Measurements from ENCODE around the gene PRKCE.

PRKCE gene

GRCh38 chr2:45980161-45980865 lies 328.8 kb downstream of the PRKCE start:
- H3K4me3 ChIP-seq (ENCODE audit: low read length): no peak overlapping the region
- TF ChIP-seq, protein P1, sequence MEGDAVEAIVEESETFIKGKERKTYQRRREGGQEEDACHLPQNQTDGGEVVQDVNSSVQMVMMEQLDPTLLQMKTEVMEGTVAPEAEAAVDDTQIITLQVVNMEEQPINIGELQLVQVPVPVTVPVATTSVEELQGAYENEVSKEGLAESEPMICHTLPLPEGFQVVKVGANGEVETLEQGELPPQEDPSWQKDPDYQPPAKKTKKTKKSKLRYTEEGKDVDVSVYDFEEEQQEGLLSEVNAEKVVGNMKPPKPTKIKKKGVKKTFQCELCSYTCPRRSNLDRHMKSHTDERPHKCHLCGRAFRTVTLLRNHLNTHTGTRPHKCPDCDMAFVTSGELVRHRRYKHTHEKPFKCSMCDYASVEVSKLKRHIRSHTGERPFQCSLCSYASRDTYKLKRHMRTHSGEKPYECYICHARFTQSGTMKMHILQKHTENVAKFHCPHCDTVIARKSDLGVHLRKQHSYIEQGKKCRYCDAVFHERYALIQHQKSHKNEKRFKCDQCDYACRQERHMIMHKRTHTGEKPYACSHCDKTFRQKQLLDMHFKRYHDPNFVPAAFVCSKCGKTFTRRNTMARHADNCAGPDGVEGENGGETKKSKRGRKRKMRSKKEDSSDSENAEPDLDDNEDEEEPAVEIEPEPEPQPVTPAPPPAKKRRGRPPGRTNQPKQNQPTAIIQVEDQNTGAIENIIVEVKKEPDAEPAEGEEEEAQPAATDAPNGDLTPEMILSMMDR (conservative IDR thresholded peaks at IDR 0.05; ENCODE audit: low read depth, low read length): no peak
- DNase-seq (ENCODE audit: low read depth): no peak

DNA sequence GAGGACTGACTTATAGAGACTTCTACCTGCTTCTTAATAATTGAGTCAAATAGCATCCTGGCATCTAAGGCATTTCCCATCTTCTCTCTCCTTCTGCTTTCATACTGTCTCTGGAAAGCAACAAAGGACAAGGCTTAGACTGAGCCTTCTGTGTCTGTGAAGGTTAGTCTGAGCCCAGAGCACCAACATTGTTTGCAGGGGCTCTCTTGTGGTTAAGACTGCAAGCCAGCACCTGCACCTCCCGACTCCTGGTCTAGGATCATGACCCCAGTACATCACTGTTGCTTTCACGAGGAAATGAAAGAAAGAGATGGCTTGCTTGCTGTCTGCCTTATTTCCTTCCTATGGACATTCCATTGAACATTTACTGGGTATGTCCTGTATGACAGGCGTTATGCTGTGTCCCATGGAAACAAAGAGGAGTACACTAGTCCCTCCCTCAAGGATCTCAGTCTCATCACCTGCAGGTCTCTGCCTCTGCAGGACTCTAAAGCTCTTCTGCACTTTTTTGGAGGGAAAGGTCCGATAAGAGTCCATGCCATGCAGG lies 330.0 kb downstream of the PRKCE start:
- TF ChIP-seq, protein P1 (conservative IDR thresholded peaks at IDR 0.05; ENCODE audit: low read depth, low read length): no peak
- no peak overlapping the region for H3K4me3 ChIP-seq (ENCODE audit: low read length)
- no peak for DNase-seq (ENCODE audit: low read depth)

- no peak overlapping the region for H3K4me3 ChIP-seq (ENCODE audit: low read length)
- DNase-seq (ENCODE audit: low read depth): no peak
- TF ChIP-seq, protein P1 (conservative IDR thresholded peaks at IDR 0.05; ENCODE audit: low read depth, low read length): no peak
These were observed 330.6 kb downstream of the PRKCE start for GRCh38 chr2:45982096-45982495.

DNA sequence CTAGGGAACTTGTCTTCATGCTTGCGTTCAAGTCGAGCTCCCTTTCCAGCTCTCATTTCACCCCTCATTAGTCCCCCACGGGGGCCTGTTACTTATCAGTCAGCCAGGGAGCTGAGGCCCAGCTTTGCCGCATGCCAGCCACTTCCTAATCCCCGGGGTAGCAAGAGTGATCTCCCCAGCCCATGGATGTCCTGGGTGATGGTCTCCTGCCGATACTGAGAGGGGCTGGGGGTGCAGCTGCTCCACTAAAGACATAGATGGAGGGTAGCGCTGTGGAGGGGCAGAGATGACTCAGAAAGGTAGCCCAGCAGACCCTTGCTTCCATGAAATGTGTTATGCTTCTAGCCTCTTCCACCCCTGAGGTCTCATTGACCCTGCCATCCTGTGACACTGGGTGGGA lies 331.7 kb downstream of the PRKCE start:
- TF ChIP-seq, protein P1 (conservative IDR thresholded peaks at IDR 0.05; ENCODE audit: low read depth, low read length): no peak
- no peak for DNase-seq (ENCODE audit: low read depth)
- H3K4me3 ChIP-seq (ENCODE audit: low read length): no peak overlapping the region

DNA sequence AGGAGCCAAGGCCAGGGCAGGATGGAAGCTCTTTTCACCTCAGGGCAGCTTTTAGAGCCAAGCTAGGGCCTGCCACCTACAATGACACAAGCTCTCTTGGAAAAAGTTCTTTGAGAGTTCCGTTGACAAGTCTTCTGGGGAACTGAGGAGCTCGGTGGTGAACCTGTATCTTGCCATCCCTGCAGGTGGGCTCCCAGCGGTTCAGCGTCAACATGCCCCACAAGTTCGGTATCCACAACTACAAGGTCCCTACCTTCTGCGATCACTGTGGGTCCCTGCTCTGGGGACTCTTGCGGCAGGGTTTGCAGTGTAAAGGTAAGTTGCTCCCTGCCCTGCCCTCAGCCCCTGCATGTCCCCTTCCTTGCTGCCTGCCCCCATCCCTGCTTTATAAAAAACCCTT lies 332.9 kb downstream of the PRKCE start:
- TF ChIP-seq, protein P1 (conservative IDR thresholded peaks at IDR 0.05; ENCODE audit: low read depth, low read length): no peak
- H3K4me3 ChIP-seq (ENCODE audit: low read length): no peak overlapping the region
- DNase-seq (ENCODE audit: low read depth): no peak

- TF ChIP-seq, protein P1 (conservative IDR thresholded peaks at IDR 0.05; ENCODE audit: low read depth, low read length): no peak
- DNase-seq (ENCODE audit: low read depth): no peak
- H3K4me3 ChIP-seq (ENCODE audit: low read length): no peak overlapping the region
These were observed 333.5 kb downstream of the PRKCE start for GRCh38 chr2:45984896-45985473.

DNA sequence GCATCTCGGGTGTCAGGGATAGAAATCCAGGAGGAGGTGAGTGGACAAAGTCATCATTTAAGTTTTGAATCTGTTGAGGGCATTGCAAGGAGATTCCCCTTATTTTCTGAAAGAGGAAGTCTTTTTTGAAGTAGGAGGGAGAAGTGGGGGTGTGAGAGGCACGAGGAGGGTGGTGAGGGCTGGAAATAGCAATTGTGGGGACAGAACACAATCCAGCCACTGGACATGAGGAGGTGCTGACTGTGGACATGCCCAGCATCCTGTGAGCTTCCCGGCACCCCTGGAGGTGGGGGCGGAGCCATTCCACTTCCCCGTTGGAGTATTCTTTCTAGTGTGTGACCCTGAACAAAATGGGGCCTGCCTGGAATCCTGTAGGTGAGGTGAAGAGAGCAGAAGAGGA lies 335.0 kb downstream of the PRKCE start:
- no peak overlapping the region for H3K4me3 ChIP-seq (ENCODE audit: low read length)
- TF ChIP-seq, protein P1 (conservative IDR thresholded peaks at IDR 0.05; ENCODE audit: low read depth, low read length): no peak
- DNase-seq (ENCODE audit: low read depth): no peak
